Calu3 (cell line): ENCODE measurements around the gene CXCL8. TPM values are rescaled to one million over a fixed set of nuclear protein-coding genes. Genes with fewer than 3 reads are reported as not detected.
A peak's percentile ranks its signal among the peaks of the same experiment; 100 is the strongest.
"Not testable (repeated sequence)": the region's sequence is repeated elsewhere in the genome, so short reads cannot be mapped to it uniquely, and the experiment has no call there.

ENCODE experiments used
- BruUV-seq: library from RNA; stranded (reverse); fragments of 400-500 nt; replicated peaks from 2 replicates; lab custom pipeline; 2021; lab: Mats Ljungman, UMichigan
- CTCF ChIA-PET: fragments of 300-600 bp; sonication (Branson Sonifier 250); formaldehyde crosslinking; loops from one replicate; lab custom pipeline; 2022; ENCODE audit warnings: antibody characterized with exemption; lab: Charles Lee
- DNase-seq: peaks from one replicate; pipeline ENCODE4 v3.0.0; 2022
- H3K27ac Mint-ChIP-seq: one replicate; pipeline ENCODE4 v1.8.0; 2022; ENCODE audit warnings: mixed read lengths; ENCODE audit not compliant: unreplicated experiment
- H3K27me3 Mint-ChIP-seq: one replicate; pipeline ENCODE4 v1.8.0; 2022; ENCODE audit warnings: mixed read lengths; ENCODE audit not compliant: unreplicated experiment
- H3K36me3 Mint-ChIP-seq: one replicate; pipeline ENCODE4 v1.8.0; 2022; ENCODE audit warnings: mild to moderate bottlenecking, moderate library complexity, mixed read lengths; ENCODE audit not compliant: insufficient read depth, unreplicated experiment
- H3K4me1 Mint-ChIP-seq: one replicate; pipeline ENCODE4 v1.8.0; 2022; ENCODE audit warnings: mild to moderate bottlenecking, low read depth, mixed read lengths; ENCODE audit not compliant: unreplicated experiment
- H3K4me3 Mint-ChIP-seq: one replicate; pipeline ENCODE4 v1.8.0; 2022; ENCODE audit warnings: mild to moderate bottlenecking, low read depth, moderate library complexity, mixed read lengths; ENCODE audit not compliant: unreplicated experiment
- H3K9me3 Mint-ChIP-seq: one replicate; pipeline ENCODE4 v1.8.0; 2022; ENCODE audit warnings: low read depth, mixed read lengths; ENCODE audit not compliant: unreplicated experiment
- intact Hi-C: fragments of 100-400 bp; cut with micrococcal nuclease; formaldehyde crosslinking; loops from one replicate; pipeline ENCODE4 v1.10.0; 2022; ENCODE audit not compliant: unreplicated experiment
- total RNA-seq: library from RNA; stranded (reverse); gene quantifications from 2 replicates; pipeline ENCODE4 v1.2.3, GENCODE V29; 2022
- TF ChIP-seq, protein P1 (sequence below): fragments of 200-600 bp; IDR thresholded peaks from one replicate; pipeline ENCODE4 v1.8.0; 2022; ENCODE audit warnings: antibody characterized with exemption; ENCODE audit not compliant: unreplicated experiment

The CXCL8 gene
- total RNA-seq, 1 experiment from 2014 or later = 404 TPM

GRCh38 chr4:73772363-73772762 lies 32.0 kb downstream of the CXCL8 start:
- no peaks in the 10 kb centered on the region for H3K27me3 Mint-ChIP-seq
- intact Hi-C loops = no loop called here
- H3K9me3 Mint-ChIP-seq = no peaks in the 10 kb centered on the region
- H3K36me3 Mint-ChIP-seq = no peaks in the 10 kb centered on the region
- TF ChIP-seq, protein P1, sequence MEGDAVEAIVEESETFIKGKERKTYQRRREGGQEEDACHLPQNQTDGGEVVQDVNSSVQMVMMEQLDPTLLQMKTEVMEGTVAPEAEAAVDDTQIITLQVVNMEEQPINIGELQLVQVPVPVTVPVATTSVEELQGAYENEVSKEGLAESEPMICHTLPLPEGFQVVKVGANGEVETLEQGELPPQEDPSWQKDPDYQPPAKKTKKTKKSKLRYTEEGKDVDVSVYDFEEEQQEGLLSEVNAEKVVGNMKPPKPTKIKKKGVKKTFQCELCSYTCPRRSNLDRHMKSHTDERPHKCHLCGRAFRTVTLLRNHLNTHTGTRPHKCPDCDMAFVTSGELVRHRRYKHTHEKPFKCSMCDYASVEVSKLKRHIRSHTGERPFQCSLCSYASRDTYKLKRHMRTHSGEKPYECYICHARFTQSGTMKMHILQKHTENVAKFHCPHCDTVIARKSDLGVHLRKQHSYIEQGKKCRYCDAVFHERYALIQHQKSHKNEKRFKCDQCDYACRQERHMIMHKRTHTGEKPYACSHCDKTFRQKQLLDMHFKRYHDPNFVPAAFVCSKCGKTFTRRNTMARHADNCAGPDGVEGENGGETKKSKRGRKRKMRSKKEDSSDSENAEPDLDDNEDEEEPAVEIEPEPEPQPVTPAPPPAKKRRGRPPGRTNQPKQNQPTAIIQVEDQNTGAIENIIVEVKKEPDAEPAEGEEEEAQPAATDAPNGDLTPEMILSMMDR = no peak
- H3K27ac Mint-ChIP-seq = no peak overlapping the region
- no peak overlapping the region for H3K4me3 Mint-ChIP-seq
- CTCF ChIA-PET = no interaction called here
- no TSS peak for BruUV-seq
- no peaks in the 10 kb centered on the region for H3K4me1 Mint-ChIP-seq
- no peak for DNase-seq

DNA sequence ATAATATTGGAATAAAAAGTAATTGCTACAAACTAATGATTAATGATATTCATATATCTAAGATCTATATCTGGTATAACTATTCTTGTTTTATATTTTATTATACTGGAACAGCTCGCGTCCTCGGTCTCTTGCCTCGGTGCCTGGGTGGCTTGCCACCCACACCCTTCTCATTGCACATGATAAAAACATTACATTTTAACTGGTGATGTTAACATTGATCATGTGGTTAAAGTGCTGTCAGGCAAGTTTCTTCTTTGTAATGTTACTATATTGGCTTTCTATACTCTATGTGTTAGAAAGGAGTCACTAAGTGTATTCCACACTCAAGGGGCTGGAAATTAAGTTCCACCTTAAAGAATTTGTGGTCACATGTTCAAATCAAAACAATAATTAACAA lies 34.0 kb downstream of the CXCL8 start:
- H3K4me3 Mint-ChIP-seq, DNase-seq, intact Hi-C loops, H3K27ac Mint-ChIP-seq, H3K4me1 Mint-ChIP-seq, H3K9me3 Mint-ChIP-seq, H3K36me3 Mint-ChIP-seq, BruUV-seq, H3K27me3 Mint-ChIP-seq, CTCF ChIA-PET: not testable (repeated sequence)

DNA sequence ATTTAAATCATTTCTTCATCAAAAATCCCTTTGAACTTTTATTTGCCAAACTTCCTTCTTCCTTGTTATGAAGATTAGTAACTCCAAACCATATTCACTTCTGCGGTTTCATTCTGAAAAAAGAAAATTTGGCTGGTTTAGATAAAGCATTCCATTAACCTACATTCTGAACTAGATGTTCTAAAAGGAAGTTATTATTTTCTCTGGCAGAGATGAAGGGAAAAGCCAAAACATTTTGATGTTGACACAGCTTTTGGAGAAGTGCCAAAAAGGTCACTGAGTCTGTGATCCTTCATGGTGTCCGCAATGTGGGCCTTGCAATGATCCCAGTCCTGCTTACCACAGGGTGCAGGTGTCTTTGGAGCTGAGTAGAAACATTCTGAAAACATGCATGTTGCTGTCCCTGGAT lies 36.0 kb downstream of the CXCL8 start:
- CTCF ChIA-PET = interaction anchor here (1.0 to 1.1 kb wide), 2 partner anchors 88 to 358 kb away, joined by 3 to 5 read pairs; no protein-coding TSS in a partner anchor
- TF ChIP-seq, protein P1 = no peak
- Mint-ChIP-seq H3K9me3 (no peaks in the 10 kb centered on the region), H3K27ac (peak overlapping the region; percentile 60), H3K27me3 (no peaks in the 10 kb centered on the region), H3K4me3 (no peak overlapping the region), H3K36me3 (no peaks in the 10 kb centered on the region), H3K4me1 (peaks cover 9% of the 10 kb centered on the region)
- intact Hi-C loops = no loop called here
- DNase-seq = peak; percentile 60
- no TSS peak for BruUV-seq

DNA sequence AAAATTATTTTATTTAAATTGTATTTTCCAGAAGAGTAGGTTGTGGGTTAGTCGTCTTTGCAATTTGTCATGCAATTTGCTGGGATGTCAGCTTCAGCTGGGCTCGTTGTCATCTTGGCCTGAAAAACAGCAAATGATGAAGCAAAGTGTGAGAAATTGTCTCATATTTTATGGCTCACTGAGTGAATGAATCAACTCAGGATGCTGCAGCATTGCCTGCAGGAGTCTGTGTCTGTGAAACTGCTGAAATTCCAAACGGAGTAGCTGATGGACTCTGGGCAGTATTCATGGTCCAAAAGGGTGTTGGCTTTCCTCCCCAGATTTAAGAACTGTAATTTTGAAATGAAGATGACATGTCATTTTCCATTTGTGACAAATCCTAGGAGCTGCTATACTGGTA lies 37.2 kb downstream of the CXCL8 start:
- Mint-ChIP-seq H3K4me1 (peaks cover 11% of the 10 kb centered on the region), H3K36me3 (no peaks in the 10 kb centered on the region), H3K4me3 (no peak overlapping the region), H3K27me3 (no peaks in the 10 kb centered on the region), H3K9me3 (no peaks in the 10 kb centered on the region), H3K27ac (no peak overlapping the region)
- BruUV-seq = no TSS peak
- intact Hi-C loops = loop anchor here (2.0 kb wide), 1 partner anchor 89 kb away; no protein-coding TSS in a partner anchor
- TF ChIP-seq, protein P1 = no peak
- no peak for DNase-seq
- CTCF ChIA-PET = no interaction called here

GRCh38 chr4:73780243-73780642 lies 39.9 kb downstream of the CXCL8 start:
- no peak overlapping the region for H3K4me3 Mint-ChIP-seq
- no peak overlapping the region for H3K27ac Mint-ChIP-seq
- DNase-seq = no peak
- BruUV-seq = no TSS peak
- TF ChIP-seq, protein P1 = no peak
- CTCF ChIA-PET = interaction anchor here (0.5 kb wide), 1 partner anchor 145 kb away, joined by 3 read pairs; no protein-coding TSS in a partner anchor
- H3K4me1 Mint-ChIP-seq = peaks cover 11% of the 10 kb centered on the region
- H3K36me3 Mint-ChIP-seq = no peaks in the 10 kb centered on the region
- H3K9me3 Mint-ChIP-seq = no peaks in the 10 kb centered on the region
- H3K27me3 Mint-ChIP-seq = no peaks in the 10 kb centered on the region
- intact Hi-C loops = no loop called here
